ENCODE measurements around the gene PSRC1. TPM values are rescaled to one million over a fixed set of nuclear protein-coding genes. Genes with fewer than 3 reads are reported as not detected.
A peak's percentile ranks its signal among the peaks of the same experiment; 100 is the strongest.

The PSRC1 gene
- total RNA-seq, 4 donors from 2014 or later: 1.9 to 18.0 (median 4.4) TPM

- no peaks in the 10 kb centered on the region for H3K27me3 ChIP-seq
- intact Hi-C loops (cut with DNase I; ENCODE audit: low total_unique reads) (loop anchor here (5.0 kb wide), 1 partner anchor 115 kb away; the partner anchor contains the start of gene SORT1), in situ Hi-C loops (cut with MboI; ENCODE audit: low pct_ligation_motif_present in 1 of 4, low pct_unique_long_range_greater_than_20kb in 1 of 4, low sequenced_read_pairs in 3 of 4) (loop anchor here in 1 of 4 donors (25.0 kb wide), 1 partner anchor 130 kb away; no protein-coding TSS in a partner anchor)
- no peaks in the 10 kb centered on the region for H3K36me3 ChIP-seq
- H3K4me1 ChIP-seq: peaks cover 8 to 27% (median 23%) of the 10 kb centered on the region in 4 donors
- WGBS, 2 donors (ENCODE audit: low coverage in 1 of 2): 0 to 16% methylated on average over 1 to 10 of the region's 10 CpGs
- TF ChIP-seq EP300 (IDR thresholded peaks at IDR 0.05; ENCODE audit: low read depth) (no peak), POLR2AphosphoS5 (IDR thresholded peaks at IDR 0.05) (no peak), POLR2A (IDR thresholded peaks at IDR 0.05) (no peak), CTCF (IDR thresholded peaks at IDR 0.05) (no peak)
- H3K9me3 ChIP-seq: no peaks in the 10 kb centered on the region
- peak overlapping the region; percentile 87 to 96 (median 90) for H3K27ac ChIP-seq
- H3K4me3 ChIP-seq: peak overlapping the region; percentile 39 to 52 (median 52)
- no peak for DNase-seq
Observed at GRCh38 chr1:109282497-109282951, 421 bp downstream of the PSRC1 start.

GRCh38 chr1:109281680-109282496, 1.1 kb downstream of the PSRC1 start:
- TF ChIP-seq CTCF (IDR thresholded peaks at IDR 0.05): no peak
- H3K27ac ChIP-seq: no peak overlapping the region
- in situ Hi-C loops (cut with MboI; ENCODE audit: low pct_ligation_motif_present in 1 of 4, low pct_unique_long_range_greater_than_20kb in 1 of 4, low sequenced_read_pairs in 3 of 4) (loop anchor here in 1 of 4 donors (25.0 kb wide), 1 partner anchor 130 kb away; no protein-coding TSS in a partner anchor), intact Hi-C loops (cut with DNase I; ENCODE audit: low total_unique reads) (loop anchor here (5.0 kb wide), 1 partner anchor 115 kb away; the partner anchor contains the start of gene SORT1)
- H3K9me3 ChIP-seq: no peaks in the 10 kb centered on the region
- H3K4me3 ChIP-seq: peak overlapping the region in 2 of 4 donors; percentile 52
- H3K4me1 ChIP-seq: peaks cover 8 to 33% (median 29%) of the 10 kb centered on the region in 4 donors
- no peak for DNase-seq
- WGBS, 2 donors (ENCODE audit: low coverage in 1 of 2): 73% methylated on average over 27 of the region's 28 CpGs; no CpG with 5 or more reads in 1 of the 2 donors
- no peaks in the 10 kb centered on the region for H3K36me3 ChIP-seq
- no peaks in the 10 kb centered on the region for H3K27me3 ChIP-seq

GRCh38 chr1:109280862-109281261, 2.1 kb downstream of the PSRC1 start:
- no peak for DNase-seq
- no peaks in the 10 kb centered on the region for H3K9me3 ChIP-seq
- no peak for TF ChIP-seq EP300 (IDR thresholded peaks at IDR 0.05; ENCODE audit: low read depth)
- no peak for TF ChIP-seq CTCF (IDR thresholded peaks at IDR 0.05)
- TF ChIP-seq POLR2AphosphoS5 (IDR thresholded peaks at IDR 0.05): no peak
- no peak for TF ChIP-seq POLR2A (IDR thresholded peaks at IDR 0.05)
- in situ Hi-C loops (cut with MboI; ENCODE audit: low pct_ligation_motif_present in 1 of 4, low pct_unique_long_range_greater_than_20kb in 1 of 4, low sequenced_read_pairs in 3 of 4): loop anchor here in 1 of 4 donors (25.0 kb wide), 1 partner anchor 131 kb away; no protein-coding TSS in a partner anchor
- peaks cover 8 to 37% (median 29%) of the 10 kb centered on the region in 4 donors for H3K4me1 ChIP-seq
- no peak overlapping the region for H3K4me3 ChIP-seq
- H3K36me3 ChIP-seq: no peaks in the 10 kb centered on the region
- H3K27me3 ChIP-seq: no peaks in the 10 kb centered on the region
- H3K27ac ChIP-seq: no peak overlapping the region
- intact Hi-C loops (cut with DNase I; ENCODE audit: low total_unique reads): loop anchor here (5.0 kb wide), 1 partner anchor 116 kb away; the partner anchor contains the start of gene SORT1
- WGBS, 2 donors (ENCODE audit: low coverage in 1 of 2): 94 to 96% methylated on average over 4 to 12 of the region's 12 CpGs

- DNase-seq: no peak
- peaks cover 13 to 44% (median 35%) of the 10 kb centered on the region in 4 donors for H3K4me1 ChIP-seq
- no peaks in the 10 kb centered on the region for H3K36me3 ChIP-seq
- no peak overlapping the region for H3K4me3 ChIP-seq
- in situ Hi-C loops (cut with MboI; ENCODE audit: low pct_ligation_motif_present in 1 of 4, low pct_unique_long_range_greater_than_20kb in 1 of 4, low sequenced_read_pairs in 3 of 4) (loop anchor here in 3 of 4 donors (5.0 to 25.0 kb wide), 2 partner anchors 123 to 133 kb away; no protein-coding TSS in a partner anchor), intact Hi-C loops (cut with DNase I; ENCODE audit: low total_unique reads) (loop anchor here (5.0 kb wide), 1 partner anchor 118 kb away; the partner anchor contains the start of gene SORT1)
- H3K9me3 ChIP-seq: no peaks in the 10 kb centered on the region
- WGBS, 2 donors (ENCODE audit: low coverage in 1 of 2): 93 to 100% methylated on average over 1 to 5 of the region's 5 CpGs
- no peaks in the 10 kb centered on the region for H3K27me3 ChIP-seq
- TF ChIP-seq POLR2A (IDR thresholded peaks at IDR 0.05): no peak
- TF ChIP-seq POLR2AphosphoS5 (IDR thresholded peaks at IDR 0.05): no peak
- no peak for TF ChIP-seq CTCF (IDR thresholded peaks at IDR 0.05)
- TF ChIP-seq EP300 (IDR thresholded peaks at IDR 0.05; ENCODE audit: low read depth): no peak
- H3K27ac ChIP-seq: no peak overlapping the region
Observed at GRCh38 chr1:109279615-109280278, 3.2 kb downstream of the PSRC1 start.

All from transverse colon (tissue), 4 donors.